Naive thymus-derived CD8-positive, alpha-beta T cell (primary cell): ENCODE data around the gene SLC25A12. TPM values are rescaled to one million over a fixed set of nuclear protein-coding genes. Genes with fewer than 3 reads are reported as not detected.
"Not testable (repeated sequence)": the region's sequence is repeated elsewhere in the genome, so short reads cannot be mapped to it uniquely, and the experiment has no call there.

ENCODE experiments used
- ATAC-seq, 2 donors: fragments of 150-1000 bp; cut with Tn5 transposase in 1 of 2; sonication (Bioruptor Pico), chemical (Tn5 transposase) in 1 of 2; 1 replicate in 1 of 2; 2 replicates in 1 of 2; pipeline ENCODE4 v1.10.0; 2021; ENCODE audit warnings: mild to moderate bottlenecking in 2 of 2, moderate library complexity in 2 of 2
- POLR2A ChIA-PET: fragments of 350-600 bp; sonication (Branson Sonifier 250); formaldehyde crosslinking; loops from one replicate; lab custom pipeline; 2021; ENCODE audit warnings: antibody characterized with exemption; lab: Charles Lee
- DNase-seq, 10 donors: peaks; one replicate each; pipeline versions ENCODE4 v3.0.0 to v3.0.0-alpha.2; 2020 to 2022
- H3K27ac Mint-ChIP-seq, 10 donors: one replicate each; pipeline ENCODE4 v1.8.0; 2020 to 2022; ENCODE audit warnings: mild to moderate bottlenecking in 10 of 10, mixed read lengths in 10 of 10, moderate library complexity in 4 of 10, inconsistent platforms in 1 of 10
- H3K27me3 Mint-ChIP-seq, 5 donors: one replicate each; pipeline ENCODE4 v1.8.0; 2021 to 2022; ENCODE audit warnings: mixed read lengths in 5 of 5
- H3K36me3 Mint-ChIP-seq, 3 donors: one replicate each; pipeline ENCODE4 v1.8.0; 2020 to 2022; ENCODE audit warnings: mixed read lengths in 3 of 3, mild to moderate bottlenecking in 2 of 3, inconsistent platforms in 1 of 3
- H3K4me1 Mint-ChIP-seq, 4 donors: one replicate each; pipeline ENCODE4 v1.8.0; 2021 to 2022; ENCODE audit warnings: mixed read lengths in 4 of 4
- H3K4me3 Mint-ChIP-seq, 10 donors: one replicate each; pipeline ENCODE4 v1.8.0; 2020 to 2022; ENCODE audit warnings: mild to moderate bottlenecking in 10 of 10, mixed read lengths in 10 of 10, moderate library complexity in 6 of 10, inconsistent platforms in 1 of 10
- H3K9me3 Mint-ChIP-seq, 9 donors: one replicate each; pipeline ENCODE4 v1.8.0; 2020 to 2022; ENCODE audit warnings: mixed read lengths in 9 of 9, mild to moderate bottlenecking in 3 of 9, inconsistent platforms in 1 of 9, moderate library complexity in 1 of 9
- polyA plus RNA-seq, 3 donors: library from polyadenylated mRNA; unstranded; fragments of 300-500 nt; fragmentation: Illumina TruSeq; gene quantifications; one replicate each; pipeline ENCODE4 v1.2.3, GENCODE V29; 2021
- total RNA-seq, 8 experiments: library from RNA in 2 of 8; stranded (reverse) in 2 of 8; gene quantifications; one replicate each; pipeline ENCODE4 v1.2.3 and lab custom pipeline; 2021 to 2026

SLC25A12 gene
- total and polyA plus RNA-seq, 5 experiments from 2014 or later, result 7.9 to 16.6 (median 13.5) TPM

GRCh38 chr2:171813729-171814128, 80.3 kb downstream of the SLC25A12 start:
- Mint-ChIP-seq H3K4me1 (peaks cover 0 to 4% (median 0%) of the 10 kb centered on the region in 4 donors), H3K9me3 (no peaks in the 10 kb centered on the region), H3K27ac (no peak overlapping the region), H3K36me3 (peaks cover 3 to 56% (median 20%) of the 10 kb centered on the region in 3 donors), H3K27me3 (no peaks in the 10 kb centered on the region), H3K4me3 (no peak overlapping the region)
- no peak for DNase-seq
- ATAC-seq, result no peak
- POLR2A ChIA-PET, result no interaction called here

GRCh38 chr2:171813126-171813525, 80.9 kb downstream of the SLC25A12 start:
- H3K4me1 Mint-ChIP-seq, result peaks cover 0 to 1% (median 0%) of the 10 kb centered on the region in 4 donors
- DNase-seq (no peak), ATAC-seq (no peak)
- H3K27me3 Mint-ChIP-seq, result no peaks in the 10 kb centered on the region
- POLR2A ChIA-PET, result no interaction called here
- H3K27ac Mint-ChIP-seq, result peak overlapping the region in 1 of 10 donors; percentile 36
- H3K4me3 Mint-ChIP-seq, result no peak overlapping the region
- H3K9me3 Mint-ChIP-seq, result no peaks in the 10 kb centered on the region
- peaks cover 0 to 54% (median 21%) of the 10 kb centered on the region in 3 donors for H3K36me3 Mint-ChIP-seq

GRCh38 chr2:171811245-171811628, 82.8 kb downstream of the SLC25A12 start:
- POLR2A ChIA-PET, result no interaction called here
- Mint-ChIP-seq H3K36me3 (peaks cover 0 to 61% (median 23%) of the 10 kb centered on the region in 3 donors), H3K9me3 (no peaks in the 10 kb centered on the region), H3K4me3 (no peak overlapping the region), H3K4me1 (no peaks in the 10 kb centered on the region), H3K27me3 (no peaks in the 10 kb centered on the region), H3K27ac (no peak overlapping the region)
- peak in 1 of 2 donors; percentile 37 for ATAC-seq
- peak in 3 of 10 donors; percentile 8 to 21 (median 19) for DNase-seq

GRCh38 chr2:171810422-171811244, 83.4 kb downstream of the SLC25A12 start:
- Mint-ChIP-seq H3K4me3 (no peak overlapping the region), H3K4me1 (no peaks in the 10 kb centered on the region), H3K36me3 (peaks cover 0 to 66% (median 24%) of the 10 kb centered on the region in 3 donors), H3K27ac (no peak overlapping the region), H3K9me3 (no peaks in the 10 kb centered on the region), H3K27me3 (no peaks in the 10 kb centered on the region)
- POLR2A ChIA-PET, result no interaction called here
- no peak for DNase-seq
- ATAC-seq, result no peak

GRCh38 chr2:171808885-171809284, 85.2 kb downstream of the SLC25A12 start:
- H3K9me3 Mint-ChIP-seq, DNase-seq, H3K4me1 Mint-ChIP-seq, POLR2A ChIA-PET, H3K4me3 Mint-ChIP-seq, H3K27ac Mint-ChIP-seq, H3K27me3 Mint-ChIP-seq, ATAC-seq: not testable (repeated sequence)
- H3K36me3 Mint-ChIP-seq, result peaks cover 0 to 69% (median 26%) of the 10 kb centered on the region in 3 donors

GRCh38 chr2:171807831-171808393, 86.1 kb downstream of the SLC25A12 start:
- DNase-seq, result no peak

GRCh38 chr2:171807119-171807518, 86.9 kb downstream of the SLC25A12 start:
- Mint-ChIP-seq H3K27ac (no peak overlapping the region), H3K4me1 (no peaks in the 10 kb centered on the region), H3K4me3 (no peak overlapping the region), H3K9me3 (no peaks in the 10 kb centered on the region), H3K27me3 (no peaks in the 10 kb centered on the region), H3K36me3 (peaks cover 0 to 65% (median 30%) of the 10 kb centered on the region in 3 donors)
- POLR2A ChIA-PET, result no interaction called here
- ATAC-seq (no peak), DNase-seq (no peak)

More at GRCh38 chr2:171807831-171808393, 86.1 kb downstream of the SLC25A12 start:
- no peaks in the 10 kb centered on the region for H3K4me1 Mint-ChIP-seq
- H3K27me3 Mint-ChIP-seq, result no peaks in the 10 kb centered on the region
- H3K4me3 Mint-ChIP-seq, result no peak overlapping the region
- H3K36me3 Mint-ChIP-seq, result peaks cover 0 to 67% (median 30%) of the 10 kb centered on the region in 3 donors
- ATAC-seq, result no peak
- POLR2A ChIA-PET, result no interaction called here
- no peaks in the 10 kb centered on the region for H3K9me3 Mint-ChIP-seq
- no peak overlapping the region for H3K27ac Mint-ChIP-seq

GRCh38 chr2:171804456-171804855, 89.6 kb downstream of the SLC25A12 start:
- H3K27ac Mint-ChIP-seq, result no peak overlapping the region
- H3K4me1 Mint-ChIP-seq, result no peaks in the 10 kb centered on the region
- H3K4me3 Mint-ChIP-seq, result no peak overlapping the region
- peaks cover 0 to 62% (median 27%) of the 10 kb centered on the region in 3 donors for H3K36me3 Mint-ChIP-seq
- no peaks in the 10 kb centered on the region for H3K9me3 Mint-ChIP-seq
- no peak for DNase-seq
- ATAC-seq, result no peak
- POLR2A ChIA-PET, result no interaction called here
- H3K27me3 Mint-ChIP-seq, result no peaks in the 10 kb centered on the region

- DNase-seq (no peak), ATAC-seq (no peak)
- Mint-ChIP-seq H3K36me3 (peaks cover 0 to 60% (median 20%) of the 10 kb centered on the region in 3 donors), H3K4me1 (no peaks in the 10 kb centered on the region), H3K27ac (no peak overlapping the region), H3K27me3 (no peaks in the 10 kb centered on the region), H3K4me3 (no peak overlapping the region), H3K9me3 (no peaks in the 10 kb centered on the region)
- POLR2A ChIA-PET, result no interaction called here
These were observed 90.3 kb downstream of the SLC25A12 start for GRCh38 chr2:171803757-171804156.

- ATAC-seq, result no peak
- POLR2A ChIA-PET, result no interaction called here
- DNase-seq, result no peak
These were observed 93.4 kb downstream of the SLC25A12 start for GRCh38 chr2:171800639-171801038.

GRCh38 chr2:171798156-171798820, 95.8 kb downstream of the SLC25A12 start:
- no peak for ATAC-seq

More at GRCh38 chr2:171800639-171801038, 93.4 kb downstream of the SLC25A12 start:
- Mint-ChIP-seq H3K9me3 (no peaks in the 10 kb centered on the region), H3K27me3 (no peaks in the 10 kb centered on the region), H3K4me1 (peaks cover 0 to 3% (median 0%) of the 10 kb centered on the region in 4 donors), H3K4me3 (no peak overlapping the region), H3K27ac (no peak overlapping the region), H3K36me3 (peaks cover 0 to 38% (median 16%) of the 10 kb centered on the region in 3 donors)

GRCh38 chr2:171794918-171795317, 99.1 kb downstream of the SLC25A12 start:
- Mint-ChIP-seq H3K9me3 (no peaks in the 10 kb centered on the region), H3K36me3 (peaks cover 0 to 53% (median 22%) of the 10 kb centered on the region in 3 donors), H3K27ac (peak overlapping the region in 4 of 10 donors; percentile 0 to 61 (median 32)), H3K4me3 (no peak overlapping the region), H3K27me3 (no peaks in the 10 kb centered on the region), H3K4me1 (peaks cover 3 to 10% (median 5%) of the 10 kb centered on the region in 4 donors)
- DNase-seq (no peak), ATAC-seq (no peak)
- POLR2A ChIA-PET, result no interaction called here

More at GRCh38 chr2:171798156-171798820, 95.8 kb downstream of the SLC25A12 start:
- no peaks in the 10 kb centered on the region for H3K9me3 Mint-ChIP-seq
- no peak overlapping the region for H3K4me3 Mint-ChIP-seq
- no peaks in the 10 kb centered on the region for H3K27me3 Mint-ChIP-seq
- POLR2A ChIA-PET, result no interaction called here
- peaks cover 3 to 10% (median 5%) of the 10 kb centered on the region in 4 donors for H3K4me1 Mint-ChIP-seq
- H3K27ac Mint-ChIP-seq, result no peak overlapping the region
- DNase-seq, result no peak
- peaks cover 0 to 34% (median 17%) of the 10 kb centered on the region in 3 donors for H3K36me3 Mint-ChIP-seq
